Measurements from ENCODE around the gene GREB1.

The GREB1 gene

GRCh38 chr2:11552260-11552638 lies 18.4 kb downstream of the GREB1 start:
- POLR2A ChIA-PET = no interaction called here

GRCh38 chr2:11553661-11554398 lies 20.0 kb downstream of the GREB1 start:
- ChIA-PET POLR2A (no interaction called here), CTCF (interaction anchor here (0.6 to 0.7 kb wide), 2 partner anchors 94 to 260 kb away, joined by 3 read pairs; no protein-coding TSS in a partner anchor)
- TF ChIP-seq ARNT (IDR thresholded peaks at IDR 0.05) (no peak), NFRKB (IDR thresholded peaks at IDR 0.05) (no peak), SP1 (IDR thresholded peaks at IDR 0.05) (no peak), FOXK2 (IDR thresholded peaks at IDR 0.05) (no peak), L3MBTL2 (conservative IDR thresholded peaks at IDR 0.05) (no peak), ZNF384 (IDR thresholded peaks at IDR 0.05) (no peak), ELF4 (IDR thresholded peaks at IDR 0.05) (no peak), FOXA1 (IDR thresholded peaks at IDR 0.05) (no peak), BHLHE40 (IDR thresholded peaks at IDR 0.05; ENCODE audit: borderline replicate concordance) (no peak), CTBP1 (IDR thresholded peaks at IDR 0.05; ENCODE audit: borderline replicate concordance) (no peak), HDGF (IDR thresholded peaks at IDR 0.05; ENCODE audit: borderline replicate concordance) (no peak), FOXM1 (IDR thresholded peaks at IDR 0.05; ENCODE audit: borderline replicate concordance) (no peak), LEF1 (IDR thresholded peaks at IDR 0.05; ENCODE audit: borderline replicate concordance) (no peak)
- TF ChIP-seq, protein P1, sequence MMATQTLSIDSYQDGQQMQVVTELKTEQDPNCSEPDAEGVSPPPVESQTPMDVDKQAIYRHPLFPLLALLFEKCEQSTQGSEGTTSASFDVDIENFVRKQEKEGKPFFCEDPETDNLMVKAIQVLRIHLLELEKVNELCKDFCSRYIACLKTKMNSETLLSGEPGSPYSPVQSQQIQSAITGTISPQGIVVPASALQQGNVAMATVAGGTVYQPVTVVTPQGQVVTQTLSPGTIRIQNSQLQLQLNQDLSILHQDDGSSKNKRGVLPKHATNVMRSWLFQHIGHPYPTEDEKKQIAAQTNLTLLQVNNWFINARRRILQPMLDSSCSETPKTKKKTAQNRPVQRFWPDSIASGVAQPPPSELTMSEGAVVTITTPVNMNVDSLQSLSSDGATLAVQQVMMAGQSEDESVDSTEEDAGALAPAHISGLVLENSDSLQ (IDR thresholded peaks at IDR 0.05) = no peak
- DNase-seq (ENCODE audit: extremely low spot score) = no peak

More at GRCh38 chr2:11552260-11552638, 18.4 kb downstream of the GREB1 start:
- DNase-seq (ENCODE audit: extremely low spot score) = no peak
- CTCF ChIA-PET = no interaction called here
- TF ChIP-seq ARNT (IDR thresholded peaks at IDR 0.05) = no peak
- TF ChIP-seq LEF1 (IDR thresholded peaks at IDR 0.05; ENCODE audit: borderline replicate concordance) = no peak
- no peak for TF ChIP-seq FOXA1 (IDR thresholded peaks at IDR 0.05)
- no peak for TF ChIP-seq ZNF384 (IDR thresholded peaks at IDR 0.05)
- TF ChIP-seq BHLHE40 (IDR thresholded peaks at IDR 0.05; ENCODE audit: borderline replicate concordance) = no peak
- no peak for TF ChIP-seq L3MBTL2 (conservative IDR thresholded peaks at IDR 0.05)
- TF ChIP-seq, protein P1 (IDR thresholded peaks at IDR 0.05) = no peak
- no peak for TF ChIP-seq TARDBP (IDR thresholded peaks at IDR 0.05)
- no peak for TF ChIP-seq FOXM1 (IDR thresholded peaks at IDR 0.05; ENCODE audit: borderline replicate concordance)
- no peak for TF ChIP-seq FOXK2 (IDR thresholded peaks at IDR 0.05)
- no peak for TF ChIP-seq SP1 (IDR thresholded peaks at IDR 0.05)
- no peak for TF ChIP-seq CTBP1 (IDR thresholded peaks at IDR 0.05; ENCODE audit: borderline replicate concordance)
- TF ChIP-seq SUZ12 (IDR thresholded peaks at IDR 0.05) = no peak
- TF ChIP-seq ELF4 (IDR thresholded peaks at IDR 0.05) = no peak
- no peak for TF ChIP-seq HDGF (IDR thresholded peaks at IDR 0.05; ENCODE audit: borderline replicate concordance)
- no peak for TF ChIP-seq NFRKB (IDR thresholded peaks at IDR 0.05)

- no peak for DNase-seq (ENCODE audit: extremely low spot score)
- ChIA-PET POLR2A (no interaction called here), CTCF (interaction anchor here (0.7 kb wide), 1 partner anchor 94 kb away, joined by 3 read pairs; no protein-coding TSS in a partner anchor)
- TF ChIP-seq FOXA1 (IDR thresholded peaks at IDR 0.05) (no peak), BHLHE40 (IDR thresholded peaks at IDR 0.05; ENCODE audit: borderline replicate concordance) (no peak), ELF4 (IDR thresholded peaks at IDR 0.05) (no peak), SP1 (IDR thresholded peaks at IDR 0.05) (no peak), L3MBTL2 (conservative IDR thresholded peaks at IDR 0.05) (no peak), NFRKB (IDR thresholded peaks at IDR 0.05) (no peak), TARDBP (IDR thresholded peaks at IDR 0.05) (no peak), SUZ12 (IDR thresholded peaks at IDR 0.05) (no peak), ZNF384 (IDR thresholded peaks at IDR 0.05) (no peak), ARNT (IDR thresholded peaks at IDR 0.05) (no peak), HDGF (IDR thresholded peaks at IDR 0.05; ENCODE audit: borderline replicate concordance) (no peak), FOXM1 (IDR thresholded peaks at IDR 0.05; ENCODE audit: borderline replicate concordance) (no peak), CTBP1 (IDR thresholded peaks at IDR 0.05; ENCODE audit: borderline replicate concordance) (no peak), LEF1 (IDR thresholded peaks at IDR 0.05; ENCODE audit: borderline replicate concordance) (no peak), FOXK2 (IDR thresholded peaks at IDR 0.05) (no peak)
- TF ChIP-seq, protein P1 (IDR thresholded peaks at IDR 0.05) = no peak
Measured at GRCh38 chr2:11554399-11554716, 20.5 kb downstream of the GREB1 start.

DNA sequence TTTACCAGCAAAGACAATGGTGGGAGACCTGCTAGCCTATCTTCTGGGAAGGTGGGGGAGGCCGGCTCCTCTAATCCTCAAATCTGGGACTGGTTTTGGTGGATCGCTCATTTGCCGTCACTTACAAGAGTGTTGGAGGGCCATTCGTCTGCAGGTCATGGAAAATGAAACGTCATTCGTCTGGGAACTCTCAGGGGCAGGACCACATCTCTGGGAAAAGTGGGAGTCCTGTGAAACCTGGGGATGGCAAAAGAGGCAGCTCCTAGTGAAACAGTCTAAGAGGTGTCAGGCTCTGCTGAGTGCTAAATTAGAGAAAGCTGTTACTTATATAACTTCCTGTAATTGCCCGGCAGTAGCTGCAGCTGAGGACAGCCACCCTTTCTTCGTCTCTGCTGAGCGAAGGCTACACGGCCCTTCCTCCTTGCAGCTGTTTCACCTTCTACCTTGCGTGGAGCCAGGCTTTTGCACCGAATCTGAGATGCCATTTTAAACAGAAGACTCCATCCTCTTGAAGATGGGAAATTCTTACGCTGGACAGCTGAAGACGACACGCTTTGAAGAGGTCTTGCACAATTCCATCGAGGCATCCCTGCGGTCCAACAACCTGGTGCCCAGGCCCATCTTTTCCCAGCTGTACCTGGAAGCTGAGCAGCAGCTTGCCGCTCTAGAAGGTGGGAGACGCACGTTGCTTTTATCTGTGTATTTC lies 22.4 kb downstream of the GREB1 start:
- TF ChIP-seq, protein P1 (IDR thresholded peaks at IDR 0.05) = no peak
- TF ChIP-seq BHLHE40 (IDR thresholded peaks at IDR 0.05; ENCODE audit: borderline replicate concordance) (no peak), FOXK2 (IDR thresholded peaks at IDR 0.05) (no peak), ARNT (IDR thresholded peaks at IDR 0.05) (no peak), NFRKB (IDR thresholded peaks at IDR 0.05) (no peak), CTBP1 (IDR thresholded peaks at IDR 0.05; ENCODE audit: borderline replicate concordance) (no peak), SUZ12 (IDR thresholded peaks at IDR 0.05) (no peak)
- DNase-seq (ENCODE audit: extremely low spot score) = no peak
- POLR2A ChIA-PET = no interaction called here
- CTCF ChIA-PET = interaction anchor here (1.1 to 1.8 kb wide), 2 partner anchors 23 to 28 kb away, joined by 4 to 5 read pairs; no protein-coding TSS in a partner anchor

Data from HEK293T (cell line).